Fibroblast of upper back skin (primary cell): ENCODE data around the gene SPACA4.

Experiments
- DNase-seq: peaks from one replicate; pipeline ENCODE4 v3.0.0-alpha.2; 2013

The SPACA4 gene

GRCh38 chr19:48598996-48599700, 7.4 kb upstream of the SPACA4 start:
- DNase-seq: no peak

DNA sequence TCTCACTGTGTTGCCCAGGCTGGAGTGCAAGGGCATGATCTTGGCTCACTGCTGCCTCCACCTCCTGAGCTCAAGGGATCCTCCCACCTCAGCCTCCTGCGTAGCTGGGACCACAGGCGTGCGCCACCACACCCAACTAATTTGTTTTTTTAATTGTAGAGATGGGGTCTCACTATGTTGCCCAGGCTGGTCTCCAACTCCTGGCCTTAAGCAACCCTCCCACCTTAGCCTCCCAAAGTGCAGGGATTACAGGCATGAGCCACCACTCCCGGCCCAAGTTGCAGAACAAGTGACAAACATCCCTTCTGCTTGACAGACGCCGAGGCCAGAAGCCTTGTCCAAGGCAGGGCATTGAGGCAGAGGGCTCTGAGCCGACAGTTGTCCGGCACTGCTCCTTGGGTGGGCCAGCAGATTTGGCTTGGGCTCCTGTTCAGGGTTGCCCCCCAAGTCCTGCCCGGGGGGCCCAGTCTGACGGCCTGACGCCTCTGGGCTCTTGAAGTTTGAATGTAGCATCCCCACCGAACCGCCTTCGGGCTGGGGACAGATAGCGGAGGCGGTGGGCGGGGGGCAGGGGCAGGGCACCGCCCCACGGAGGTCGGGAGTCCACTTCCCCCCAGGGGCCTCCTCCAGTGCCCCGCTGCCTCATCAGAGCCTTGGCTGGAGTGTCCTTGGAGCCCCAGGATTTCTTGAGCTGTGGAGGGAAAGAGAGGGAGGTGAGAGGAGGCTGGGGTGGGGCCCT, 5.7 kb upstream of the SPACA4 start:
- DNase-seq: no peak

GRCh38 chr19:48603001-48603400, 3.5 kb upstream of the SPACA4 start:
- no peak for DNase-seq

- no peak for DNase-seq
These were observed 3.1 kb upstream of the SPACA4 start for GRCh38 chr19:48603449-48603848.

GRCh38 chr19:48603850-48604249, 2.7 kb upstream of the SPACA4 start:
- no peak for DNase-seq

DNA sequence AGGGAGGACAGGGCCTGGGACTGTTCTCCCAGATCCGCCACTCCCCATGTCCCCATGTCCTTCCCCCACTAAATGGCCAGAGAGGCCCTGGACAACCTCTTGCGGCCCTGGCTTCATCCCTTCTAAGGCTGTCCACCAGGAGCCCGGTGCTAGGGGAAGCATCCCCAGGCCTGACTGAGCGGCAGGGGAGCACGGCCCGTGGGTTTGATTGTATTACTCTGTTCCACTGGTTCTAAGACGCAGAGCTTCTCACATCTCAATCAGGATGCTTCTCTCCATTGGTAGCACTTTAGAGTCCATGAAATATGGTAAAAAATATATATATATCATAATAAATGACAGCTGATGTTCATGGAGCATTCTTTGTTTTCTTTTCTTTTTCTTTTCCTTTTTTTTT, 815 bp downstream of the SPACA4 start:
- no peak for DNase-seq

- DNase-seq: peak; percentile 49
These were observed 2.3 kb downstream of the SPACA4 start for GRCh38 chr19:48608798-48609263.

DNA sequence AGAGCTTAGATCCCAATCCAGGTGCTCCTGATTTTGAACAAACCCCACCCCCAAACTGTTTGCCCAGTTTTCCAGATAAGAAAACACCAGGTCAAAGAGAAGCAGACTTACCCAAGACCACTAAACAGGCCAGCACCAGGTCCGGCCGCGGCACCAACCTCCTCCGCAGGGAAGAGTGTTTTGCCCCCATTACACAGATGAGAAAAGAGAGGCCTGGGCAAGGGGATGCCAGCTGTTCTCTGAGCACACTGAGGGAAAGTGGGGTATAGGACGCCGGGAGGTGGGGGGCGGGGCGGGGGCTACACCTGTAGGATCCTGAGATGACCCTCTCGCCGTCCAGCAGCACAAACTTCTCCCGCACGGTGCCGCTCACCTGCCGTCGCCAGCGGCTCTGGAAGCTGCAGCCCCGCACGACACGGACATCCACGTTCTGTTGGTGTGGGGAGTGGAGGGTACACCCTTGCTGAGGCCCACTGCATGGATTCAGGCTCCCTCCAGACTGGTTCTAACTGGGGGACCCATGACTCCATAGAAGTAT, 3.1 kb downstream of the SPACA4 start:
- DNase-seq: no peak

DNA sequence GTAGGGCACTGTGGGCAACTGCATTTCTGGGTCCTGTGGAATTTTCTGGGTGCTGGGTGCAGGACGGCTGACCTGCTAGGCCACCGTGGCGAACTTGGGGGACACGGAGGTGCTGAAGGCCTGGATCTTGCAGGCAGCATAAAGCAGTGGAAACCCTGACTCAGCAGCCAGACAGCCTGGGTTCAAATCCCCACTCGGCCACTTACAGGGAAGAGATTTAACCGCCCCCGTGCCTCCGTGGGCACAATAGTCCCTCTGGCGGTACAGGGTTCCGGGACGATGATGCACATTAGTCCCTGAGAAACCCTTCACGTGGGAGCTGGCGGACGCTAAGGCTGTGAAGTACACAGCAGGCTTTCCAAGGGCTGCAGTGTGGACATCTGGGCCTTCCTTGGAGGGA, 5.3 kb downstream of the SPACA4 start:
- no peak for DNase-seq

- DNase-seq: no peak
These were observed 6.7 kb downstream of the SPACA4 start for GRCh38 chr19:48613024-48613851.

GRCh38 chr19:48613852-48614435, 7.4 kb downstream of the SPACA4 start:
- no peak for DNase-seq

DNA sequence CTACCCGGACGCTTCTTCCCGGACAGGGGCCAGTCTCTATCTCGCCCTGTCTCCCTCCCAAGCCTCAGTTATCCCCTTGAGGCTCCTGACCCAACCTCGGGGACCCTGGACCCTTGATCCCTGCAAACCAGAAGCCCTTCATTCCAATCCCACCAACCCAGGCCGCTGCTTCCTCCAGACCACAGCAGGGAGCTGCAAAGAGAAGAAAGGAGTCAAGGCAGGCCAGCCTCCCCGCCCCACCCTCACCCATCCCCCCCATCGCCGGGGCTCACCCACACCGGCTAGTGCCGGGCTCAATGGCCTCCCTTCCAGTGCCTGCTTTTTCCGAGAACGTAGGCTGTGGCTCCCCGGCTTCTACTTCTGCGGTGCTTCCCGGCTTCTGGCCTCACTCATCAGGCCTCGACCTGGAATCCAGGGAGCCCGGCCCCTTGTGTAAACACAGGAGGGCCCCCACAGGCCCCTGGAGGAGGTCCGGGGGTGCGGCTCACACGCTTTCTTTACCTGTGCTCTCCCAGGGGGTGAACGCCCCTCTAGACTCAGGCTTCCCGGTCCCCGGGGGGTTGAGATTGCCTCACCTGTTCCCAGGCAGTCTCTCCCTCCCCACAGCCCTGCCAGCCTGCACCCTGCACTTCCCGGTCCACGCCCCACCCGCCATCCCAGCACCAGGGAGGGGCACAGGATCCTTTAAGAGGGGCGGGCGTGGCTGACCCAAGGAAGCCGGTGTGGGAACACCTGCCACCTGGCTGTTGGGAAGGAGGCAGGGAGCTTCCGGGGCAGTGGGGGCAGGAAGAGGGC, 8.1 kb downstream of the SPACA4 start, which contains the start of gene FAM83E:
FAM83E (minus strand) TSS at position 641 of the 795 bp plus-strand sequence. CDS start 1,704 bp downstream, outside the sequence.
- no peak for DNase-seq

DNA sequence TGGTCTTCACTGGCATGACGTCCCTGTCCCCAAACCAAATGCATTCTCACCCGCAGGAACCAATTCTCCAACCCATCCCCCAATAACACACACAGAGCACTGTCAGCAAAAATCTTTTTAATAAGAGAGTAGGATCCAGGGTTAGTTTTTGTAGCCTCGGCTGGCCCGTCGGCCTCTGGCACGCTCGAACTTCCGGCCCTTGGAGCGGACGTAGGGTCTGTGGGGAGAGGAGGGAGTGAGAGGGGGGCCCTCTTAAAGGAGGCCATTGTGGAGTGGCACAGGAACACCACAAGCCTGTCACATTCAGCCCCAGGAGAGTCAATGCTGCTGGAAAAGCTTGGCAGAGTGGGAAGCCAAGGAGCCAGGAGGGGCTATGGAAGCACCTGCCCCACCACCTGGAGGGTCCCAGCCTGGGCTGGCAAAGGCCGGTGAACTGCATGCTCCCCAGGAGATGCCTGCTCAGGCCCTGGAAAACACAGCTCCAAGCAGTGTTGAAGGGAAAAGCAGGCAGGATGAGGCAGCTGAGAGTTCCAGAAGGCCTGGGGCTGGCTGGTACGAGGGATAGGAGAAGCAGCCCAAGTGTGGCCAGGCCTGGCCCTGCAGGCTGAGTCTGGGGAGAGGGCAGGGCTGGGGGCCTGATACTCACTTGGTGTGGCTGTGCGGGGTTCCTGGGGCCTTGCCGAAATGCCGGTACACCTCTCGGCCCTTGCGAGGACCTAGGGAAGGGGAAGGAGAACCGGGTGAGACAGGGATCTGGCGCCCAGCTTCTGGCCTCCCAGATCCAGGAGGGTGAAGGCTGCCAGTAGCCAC, 8.9 kb downstream of the SPACA4 start:
- DNase-seq: no peak

- no peak for DNase-seq
These were observed 9.5 kb downstream of the SPACA4 start for GRCh38 chr19:48616041-48616436.

GRCh38 chr19:48616491-48617056, 10.0 kb downstream of the SPACA4 start:
- no peak for DNase-seq

GRCh38 chr19:48617146-48617937, 10.8 kb downstream of the SPACA4 start:
- DNase-seq: no peak

GRCh38 chr19:48618278-48618915, 11.9 kb downstream of the SPACA4 start:
- no peak for DNase-seq

- DNase-seq: peak; percentile 100
These were observed 12.6 kb downstream of the SPACA4 start, which contains the start of the genes RPL18 and SPHK2 for GRCh38 chr19:48618916-48619691. Gene RPL18, minus strand, starts transcription at chr19:48619178. Its CDS starts 35 bp downstream, at chr19:48619143. Gene SPHK2, plus strand, starts transcription at chr19:48619506. Its CDS starts 1,009 bp downstream, at chr19:48620515.
